ENCODE data around the gene CXCL6. TPM values are rescaled to one million over a fixed set of nuclear protein-coding genes. Genes with fewer than 3 reads are reported as not detected.

The CXCL6 gene
- polyA plus RNA-seq, 3 donors: not detected

DNA sequence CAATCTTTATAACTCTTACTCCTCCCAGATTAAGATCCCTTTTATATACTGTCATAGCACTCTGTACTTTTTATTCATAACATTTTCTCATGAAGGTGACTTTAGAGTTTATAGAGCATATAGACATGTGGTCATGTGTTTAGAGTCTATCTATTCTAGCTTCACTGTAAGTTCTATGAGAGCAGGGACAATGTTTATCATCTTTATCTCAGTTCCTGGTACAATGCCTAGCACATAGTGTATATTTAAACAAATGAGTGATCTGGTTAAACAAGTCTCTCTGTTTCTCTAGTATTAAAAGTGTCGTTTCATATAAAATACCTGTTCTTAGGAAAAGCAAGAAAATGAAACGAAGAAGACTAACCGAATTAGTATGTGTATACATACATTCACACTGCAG lies 3.2 kb downstream of the CXCL6 start:
- Histone ChIP-seq H3K4me3 (replicated peaks in 1 of 3; ENCODE audit: low read depth in 2 of 3, low read length in 3 of 3) (no peak overlapping the region), H3K4me2 (replicated peaks; ENCODE audit: extremely low read depth, low read length, poor library complexity, severe bottlenecking) (no peak overlapping the region), H3K27me3 (ENCODE audit: control insufficient read depth in 2 of 2, insufficient read depth in 2 of 2, low read length in 2 of 2) (no peaks in the 10 kb centered on the region), H4K20me1 (ENCODE audit: insufficient read depth, low read length) (no peaks in the 10 kb centered on the region), H3K9me3 (replicated peaks in 1 of 2; ENCODE audit: control insufficient read depth in 1 of 2, insufficient read depth in 1 of 2, low read length in 2 of 2) (no peaks in the 10 kb centered on the region), H3K79me2 (ENCODE audit: insufficient read depth, low read length) (no peaks in the 10 kb centered on the region), H3K4me1 (ENCODE audit: control insufficient read depth in 1 of 2, insufficient read depth in 2 of 2, low read length in 2 of 2) (peaks cover 15 to 26% of the 10 kb centered on the region in 2 donors), H3K36me3 (replicated peaks in 1 of 2; ENCODE audit: control insufficient read depth in 1 of 2, insufficient read depth in 2 of 2, low read length in 2 of 2) (no peaks in the 10 kb centered on the region), H2AFZ (ENCODE audit: insufficient read depth, low read depth, low read length, poor library complexity, severe bottlenecking) (no peak overlapping the region), H3K27ac (ENCODE audit: low read depth in 1 of 2, low read length in 2 of 2) (no peak overlapping the region), H3K9ac (ENCODE audit: insufficient read depth, low read length, poor library complexity, severe bottlenecking) (no peak overlapping the region)
- Mint-ChIP-seq H3K4me3 (no peak overlapping the region), H3K9me3 (peaks cover 0 to 2% (median 0%) of the 10 kb centered on the region in 7 donors), H3K27ac (no peak overlapping the region), H3K27me3 (ENCODE audit: low read depth in 3 of 3) (peaks cover 1 to 7% (median 3%) of the 10 kb centered on the region in 3 donors), H3K36me3 (no peaks in the 10 kb centered on the region), H3K4me1 (peaks cover 25% of the 10 kb centered on the region)
- TF ChIP-seq, protein P1, sequence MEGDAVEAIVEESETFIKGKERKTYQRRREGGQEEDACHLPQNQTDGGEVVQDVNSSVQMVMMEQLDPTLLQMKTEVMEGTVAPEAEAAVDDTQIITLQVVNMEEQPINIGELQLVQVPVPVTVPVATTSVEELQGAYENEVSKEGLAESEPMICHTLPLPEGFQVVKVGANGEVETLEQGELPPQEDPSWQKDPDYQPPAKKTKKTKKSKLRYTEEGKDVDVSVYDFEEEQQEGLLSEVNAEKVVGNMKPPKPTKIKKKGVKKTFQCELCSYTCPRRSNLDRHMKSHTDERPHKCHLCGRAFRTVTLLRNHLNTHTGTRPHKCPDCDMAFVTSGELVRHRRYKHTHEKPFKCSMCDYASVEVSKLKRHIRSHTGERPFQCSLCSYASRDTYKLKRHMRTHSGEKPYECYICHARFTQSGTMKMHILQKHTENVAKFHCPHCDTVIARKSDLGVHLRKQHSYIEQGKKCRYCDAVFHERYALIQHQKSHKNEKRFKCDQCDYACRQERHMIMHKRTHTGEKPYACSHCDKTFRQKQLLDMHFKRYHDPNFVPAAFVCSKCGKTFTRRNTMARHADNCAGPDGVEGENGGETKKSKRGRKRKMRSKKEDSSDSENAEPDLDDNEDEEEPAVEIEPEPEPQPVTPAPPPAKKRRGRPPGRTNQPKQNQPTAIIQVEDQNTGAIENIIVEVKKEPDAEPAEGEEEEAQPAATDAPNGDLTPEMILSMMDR (IDR thresholded peaks at IDR 0.05): no peak
- no peak for DNase-seq
- WGBS (ENCODE audit: insufficient coverage): no CpG with 5 or more reads among the region's 3 CpGs
- intact Hi-C loops (cut with micrococcal nuclease): loop anchor here (5.0 to 10.0 kb wide), 2 partner anchors 105 to 107 kb away; no protein-coding TSS in a partner anchor

DNA sequence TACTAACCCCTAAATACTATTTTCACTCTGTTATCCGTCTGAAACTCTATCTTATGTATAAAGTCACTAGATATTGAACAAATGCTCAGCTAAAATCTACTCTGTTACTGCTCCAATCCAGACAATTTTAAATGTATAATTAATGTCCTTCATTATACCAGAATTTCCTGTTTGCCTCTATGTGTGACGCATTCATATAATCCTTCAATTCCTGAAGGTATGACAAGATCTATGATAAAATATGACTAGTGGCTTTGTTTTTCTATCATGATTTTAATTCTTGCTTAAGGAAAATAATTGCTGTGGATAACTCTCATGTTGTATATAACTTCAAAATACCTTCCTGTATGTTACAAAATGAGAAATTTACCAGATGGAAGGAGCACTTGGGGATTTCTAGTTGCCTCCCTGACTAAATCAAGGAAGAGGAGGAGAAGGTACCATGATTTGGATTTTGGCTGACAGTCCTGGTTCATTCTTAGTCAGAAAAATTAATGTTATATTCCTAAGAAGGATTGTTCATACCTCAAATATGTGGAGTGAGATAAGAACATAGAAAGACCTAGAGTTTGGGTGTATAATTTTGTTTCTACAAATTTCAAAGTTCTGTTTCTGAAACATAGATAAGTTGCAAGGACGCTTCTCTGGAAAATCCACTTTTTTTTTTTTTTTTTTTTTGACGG lies 4.9 kb downstream of the CXCL6 start:
- H3K27ac ChIP-seq (ENCODE audit: low read depth in 1 of 2, low read length in 2 of 2): no peak overlapping the region
- Mint-ChIP-seq H3K9me3 (peaks cover 0 to 2% (median 0%) of the 10 kb centered on the region in 7 donors), H3K36me3 (no peaks in the 10 kb centered on the region), H3K27ac (no peak overlapping the region), H3K27me3 (ENCODE audit: low read depth in 3 of 3) (peaks cover 1 to 6% (median 3%) of the 10 kb centered on the region in 3 donors), H3K4me1 (peaks cover 26% of the 10 kb centered on the region), H3K4me3 (no peak overlapping the region)
- H4K20me1 ChIP-seq (ENCODE audit: insufficient read depth, low read length): no peaks in the 10 kb centered on the region
- H3K9ac ChIP-seq (ENCODE audit: insufficient read depth, low read length, poor library complexity, severe bottlenecking): no peak overlapping the region
- H3K9me3 ChIP-seq (replicated peaks in 1 of 2; ENCODE audit: control insufficient read depth in 1 of 2, insufficient read depth in 1 of 2, low read length in 2 of 2): no peaks in the 10 kb centered on the region
- H3K27me3 ChIP-seq (ENCODE audit: control insufficient read depth in 2 of 2, insufficient read depth in 2 of 2, low read length in 2 of 2): no peaks in the 10 kb centered on the region
- no peaks in the 10 kb centered on the region for H3K79me2 ChIP-seq (ENCODE audit: insufficient read depth, low read length)
- H3K4me3 ChIP-seq (replicated peaks in 1 of 3; ENCODE audit: low read depth in 2 of 3, low read length in 3 of 3): no peak overlapping the region
- H3K4me1 ChIP-seq (ENCODE audit: control insufficient read depth in 1 of 2, insufficient read depth in 2 of 2, low read length in 2 of 2): peaks cover 17 to 26% of the 10 kb centered on the region in 2 donors
- no peak for DNase-seq
- 100% methylated on average over 1 of the region's 4 CpGs for WGBS (ENCODE audit: insufficient coverage)
- H3K4me2 ChIP-seq (replicated peaks; ENCODE audit: extremely low read depth, low read length, poor library complexity, severe bottlenecking): no peak overlapping the region
- TF ChIP-seq, protein P1 (IDR thresholded peaks at IDR 0.05): no peak
- intact Hi-C loops (cut with micrococcal nuclease): loop anchor here in 1 of 2 donors (5.0 kb wide), 1 partner anchor 109 kb away; no protein-coding TSS in a partner anchor
- no peaks in the 10 kb centered on the region for H3K36me3 ChIP-seq (replicated peaks in 1 of 2; ENCODE audit: control insufficient read depth in 1 of 2, insufficient read depth in 2 of 2, low read length in 2 of 2)
- no peak overlapping the region for H2AFZ ChIP-seq (ENCODE audit: insufficient read depth, low read depth, low read length, poor library complexity, severe bottlenecking)
